Measurements from ENCODE around the gene TCF19.
"Not testable (repeated sequence)": the region's sequence is repeated elsewhere in the genome, so short reads cannot be mapped to it uniquely, and the experiment has no call there.

The TCF19 gene

GRCh38 chr6:31183287-31183686 lies 24.9 kb downstream of the TCF19 start:
- DNase-seq (ENCODE audit: low read depth), result not testable (repeated sequence)

- DNase-seq (ENCODE audit: low read depth), result not testable (repeated sequence)
These were observed 25.5 kb downstream of the TCF19 start for GRCh38 chr6:31183859-31184258.

GRCh38 chr6:31185695-31186051 lies 27.3 kb downstream of the TCF19 start:
- not testable (repeated sequence) for DNase-seq (ENCODE audit: low read depth)

GRCh38 chr6:31186052-31186734 lies 27.8 kb downstream of the TCF19 start:
- DNase-seq (ENCODE audit: low read depth), result no peak

- no peak for DNase-seq (ENCODE audit: low read depth)
These were observed 29.4 kb downstream of the TCF19 start for GRCh38 chr6:31187780-31188194.

- not testable (repeated sequence) for DNase-seq (ENCODE audit: low read depth)
These were observed 30.8 kb downstream of the TCF19 start for GRCh38 chr6:31189223-31189622.

GRCh38 chr6:31190488-31190887 lies 32.1 kb downstream of the TCF19 start:
- no peak for DNase-seq (ENCODE audit: low read depth)

- not testable (repeated sequence) for DNase-seq (ENCODE audit: low read depth)
These were observed 34.2 kb downstream of the TCF19 start for GRCh38 chr6:31192431-31193105.

GRCh38 chr6:31193206-31193605 lies 34.8 kb downstream of the TCF19 start:
- DNase-seq (ENCODE audit: low read depth), result no peak

- no peak for DNase-seq (ENCODE audit: low read depth)
These were observed 35.9 kb downstream of the TCF19 start for GRCh38 chr6:31194061-31194834.

- DNase-seq (ENCODE audit: low read depth), result not testable (repeated sequence)
These were observed 37.1 kb downstream of the TCF19 start for GRCh38 chr6:31195308-31195979.

- not testable (repeated sequence) for DNase-seq (ENCODE audit: low read depth)
These were observed 38.0 kb downstream of the TCF19 start for GRCh38 chr6:31196251-31197022.

- DNase-seq (ENCODE audit: low read depth), result no peak
These were observed 39.3 kb downstream of the TCF19 start for GRCh38 chr6:31197559-31198305.

- DNase-seq (ENCODE audit: low read depth), result not testable (repeated sequence)
These were observed 40.7 kb downstream of the TCF19 start for GRCh38 chr6:31199105-31199452.

GRCh38 chr6:31202259-31203166 lies 44.1 kb downstream of the TCF19 start:
- DNase-seq (ENCODE audit: low read depth), result no peak

- DNase-seq (ENCODE audit: low read depth), result no peak
These were observed 45.1 kb downstream of the TCF19 start for GRCh38 chr6:31203345-31203979.

GRCh38 chr6:31204751-31205145 lies 46.4 kb downstream of the TCF19 start:
- DNase-seq (ENCODE audit: low read depth), result no peak

- no peak for DNase-seq (ENCODE audit: low read depth)
These were observed 47.2 kb downstream of the TCF19 start for GRCh38 chr6:31205638-31206037.

- DNase-seq (ENCODE audit: low read depth), result no peak
These were observed 50.1 kb downstream of the TCF19 start for GRCh38 chr6:31208506-31208905.
